Left ventricle myocardium inferior (tissue), 1 donor: ENCODE measurements around the gene SNX18. TPM values are rescaled to one million over a fixed set of nuclear protein-coding genes. Genes with fewer than 3 reads are reported as not detected.

Source experiments
- DNase-seq: peaks from one replicate; pipeline ENCODE4 v3.0.0-alpha.2; 2020
- H3K27ac ChIP-seq: fragments of 200-600 bp; replicated peaks from 2 replicates; pipeline ENCODE4 v1.8.0; 2021
- H3K27me3 ChIP-seq: fragments of 200-600 bp; 2 replicates; pipeline ENCODE4 v1.8.0; 2021; ENCODE audit warnings: low read depth
- H3K36me3 ChIP-seq: fragments of 200-600 bp; 2 replicates; pipeline ENCODE4 v1.8.0; 2021
- H3K4me1 ChIP-seq: fragments of 200-600 bp; 2 replicates; pipeline ENCODE4 v1.8.0; 2021
- H3K4me3 ChIP-seq: fragments of 200-600 bp; 2 replicates; pipeline ENCODE4 v1.8.0; 2021; ENCODE audit warnings: mild to moderate bottlenecking, moderate library complexity
- H3K9me3 ChIP-seq: fragments of 200-600 bp; replicated peaks from 2 replicates; pipeline ENCODE4 v1.8.0; 2021
- intact Hi-C: fragments of 100-400 bp; cut with micrococcal nuclease; formaldehyde crosslinking; loops from one replicate; pipeline ENCODE4 v1.11.0; 2022
- total RNA-seq: library from RNA; stranded (reverse); fragmentation: NEBNext Ultra II Directional; extraction: Animal tissue kit (Norgen Biotek cat#: 25700); gene quantifications from one replicate; pipeline ENCODE4 v1.2.1, GENCODE V29; 2021
- TF ChIP-seq, protein P1 (sequence below): fragments of 200-600 bp; IDR thresholded peaks from 2 replicates; pipeline ENCODE4 v1.8.0; 2021; ENCODE audit warnings: antibody characterized with exemption, mild to moderate bottlenecking, borderline replicate concordance
- donor health status: DM: no; HTN: yes; CAD: no; lungs with severe emphysema.

SNX18 gene
- total RNA-seq, 1 donor from 2014 or later: 28.7 TPM

DNA sequence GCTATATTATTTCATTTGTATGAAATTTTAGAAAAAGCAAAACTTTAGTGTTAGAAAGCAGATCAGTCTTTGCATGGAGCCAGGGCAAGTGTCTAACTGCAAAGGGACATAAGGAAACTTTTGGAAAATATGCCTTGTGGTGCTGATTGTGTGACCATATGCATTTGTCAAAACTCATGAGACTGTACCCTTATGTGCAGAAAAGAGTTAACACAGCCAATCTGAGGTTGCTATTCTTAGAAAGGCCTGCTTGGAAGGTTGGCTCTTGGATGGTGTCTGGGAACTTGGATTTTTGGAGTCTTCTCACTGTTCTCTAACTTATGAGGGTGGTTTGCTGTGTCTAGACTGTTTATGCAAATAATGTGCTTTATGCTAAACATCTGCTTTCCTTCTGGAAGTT, 76.6 kb downstream of the SNX18 start:
- TF ChIP-seq, protein P1, sequence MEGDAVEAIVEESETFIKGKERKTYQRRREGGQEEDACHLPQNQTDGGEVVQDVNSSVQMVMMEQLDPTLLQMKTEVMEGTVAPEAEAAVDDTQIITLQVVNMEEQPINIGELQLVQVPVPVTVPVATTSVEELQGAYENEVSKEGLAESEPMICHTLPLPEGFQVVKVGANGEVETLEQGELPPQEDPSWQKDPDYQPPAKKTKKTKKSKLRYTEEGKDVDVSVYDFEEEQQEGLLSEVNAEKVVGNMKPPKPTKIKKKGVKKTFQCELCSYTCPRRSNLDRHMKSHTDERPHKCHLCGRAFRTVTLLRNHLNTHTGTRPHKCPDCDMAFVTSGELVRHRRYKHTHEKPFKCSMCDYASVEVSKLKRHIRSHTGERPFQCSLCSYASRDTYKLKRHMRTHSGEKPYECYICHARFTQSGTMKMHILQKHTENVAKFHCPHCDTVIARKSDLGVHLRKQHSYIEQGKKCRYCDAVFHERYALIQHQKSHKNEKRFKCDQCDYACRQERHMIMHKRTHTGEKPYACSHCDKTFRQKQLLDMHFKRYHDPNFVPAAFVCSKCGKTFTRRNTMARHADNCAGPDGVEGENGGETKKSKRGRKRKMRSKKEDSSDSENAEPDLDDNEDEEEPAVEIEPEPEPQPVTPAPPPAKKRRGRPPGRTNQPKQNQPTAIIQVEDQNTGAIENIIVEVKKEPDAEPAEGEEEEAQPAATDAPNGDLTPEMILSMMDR: no peak
- no peaks in the 10 kb centered on the region for H3K27me3 ChIP-seq
- H3K4me1 ChIP-seq: peaks cover 10% of the 10 kb centered on the region
- intact Hi-C loops: no loop called here
- no peak overlapping the region for H3K27ac ChIP-seq
- H3K9me3 ChIP-seq: peaks cover 20% of the 10 kb centered on the region
- H3K36me3 ChIP-seq: no peaks in the 10 kb centered on the region
- no peak overlapping the region for H3K4me3 ChIP-seq
- no peak for DNase-seq

DNA sequence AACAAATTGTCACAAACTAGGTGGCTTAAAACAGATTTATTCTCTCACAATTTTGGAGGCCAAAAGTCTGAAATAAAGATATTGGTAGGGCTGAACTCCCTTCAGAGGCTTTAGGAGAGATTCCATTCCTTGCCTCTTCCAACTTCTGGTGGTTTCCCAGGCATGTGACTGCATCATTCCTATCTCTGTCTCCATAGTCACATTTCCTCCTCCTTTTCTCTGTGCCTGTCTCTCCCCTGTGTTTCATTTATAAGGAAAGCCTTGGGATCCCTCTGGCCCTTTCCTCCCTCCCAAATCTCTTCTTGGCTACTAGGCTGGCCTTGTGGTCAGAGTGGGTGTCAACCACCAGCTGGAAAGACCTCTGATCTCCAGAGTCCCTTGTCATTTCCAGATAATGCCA, 78.2 kb downstream of the SNX18 start:
- Histone ChIP-seq H3K9me3 (peaks cover 27% of the 10 kb centered on the region), H3K36me3 (no peaks in the 10 kb centered on the region), H3K4me3 (no peak overlapping the region), H3K27me3 (no peaks in the 10 kb centered on the region), H3K4me1 (peaks cover 10% of the 10 kb centered on the region), H3K27ac (no peak overlapping the region)
- intact Hi-C loops: no loop called here
- no peak for DNase-seq
- TF ChIP-seq, protein P1: no peak

Other genes starting within 250 kb of the SNX18 start
- 18.2 TPM for gene ARL15, start 207.2 kb upstream of the SNX18 start, total RNA-seq
- gene HSPB3, start 62.1 kb upstream of the SNX18 start, total RNA-seq: 418 TPM